Stimulated activated CD8-positive, alpha-beta memory T cell treated with anti-CD3 and anti-CD28 coated beads, Interleukin-2, amount 100 ng/mL, for 1 hour (primary cell): ENCODE measurements around the gene POLR3GL.
"Not testable (repeated sequence)": the region's sequence is repeated elsewhere in the genome, so short reads cannot be mapped to it uniquely, and the experiment has no call there.

ENCODE experiments used
- DNase-seq, 2 donors: peaks; one replicate each; pipeline ENCODE4 v3.0.0-alpha.2; 2020; ENCODE audit warnings: low read depth in 2 of 2

Gene POLR3GL

GRCh38 chr1:146020058-146021049, 55.9 kb downstream of the POLR3GL start:
- DNase-seq = no peak

GRCh38 chr1:146021050-146021445, 56.6 kb downstream of the POLR3GL start:
- DNase-seq = no peak

- no peak for DNase-seq
Measured at GRCh38 chr1:146021622-146022402, 57.3 kb downstream of the POLR3GL start, which contains the start of gene HJV. TSS of gene HJV (minus strand) at chr1:146021735. CDS start at chr1:146020231, 1,504 bp downstream.

GRCh38 chr1:146022403-146023127, 58.1 kb downstream of the POLR3GL start:
- DNase-seq = no peak

DNA sequence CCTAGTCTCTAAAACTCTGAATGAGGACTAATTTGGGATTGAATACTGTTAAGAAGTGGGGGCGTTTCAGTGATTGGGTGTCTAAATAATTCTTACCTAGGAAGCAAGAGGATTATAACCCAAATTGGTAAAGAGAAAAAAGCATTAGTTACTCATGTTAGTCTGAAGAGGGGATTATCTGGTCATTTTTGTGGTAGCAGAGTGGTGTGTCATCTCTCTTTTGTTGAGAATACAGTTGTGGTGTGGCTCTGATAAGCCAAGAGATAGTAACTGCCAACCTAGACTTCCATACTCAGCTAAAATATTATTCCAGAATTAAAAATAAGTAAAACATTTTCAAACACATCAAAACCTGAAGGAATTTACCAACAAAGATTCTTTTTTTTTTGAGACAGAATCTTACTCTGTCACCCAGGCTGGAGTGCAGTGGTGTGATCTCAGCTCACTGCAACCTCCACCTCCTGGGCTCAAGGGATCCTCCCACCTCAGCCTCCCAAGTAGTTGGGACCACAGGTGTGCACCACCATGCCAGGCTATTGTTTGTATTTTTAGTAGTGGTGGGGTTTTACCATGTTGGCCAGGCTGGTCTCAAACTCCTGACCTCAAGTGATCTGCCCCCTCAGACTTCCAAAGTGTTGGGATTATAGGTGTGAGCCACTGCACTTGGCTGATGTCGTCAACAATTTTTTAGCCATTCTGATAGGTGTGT, 61.5 kb downstream of the POLR3GL start:
- DNase-seq = not testable (repeated sequence)

- not testable (repeated sequence) for DNase-seq
Measured at GRCh38 chr1:146026650-146027049, 62.2 kb downstream of the POLR3GL start.
